H9 (cell line): ENCODE data around the gene PPP4R3B. TPM values are rescaled to one million over a fixed set of nuclear protein-coding genes. Genes with fewer than 3 reads are reported as not detected.

Experiments used
- DNase-seq: peaks from one replicate; pipeline ENCODE4 v3.0.0-alpha.2; 2017
- H2AFZ ChIP-seq: one replicate; pipeline ENCODE4 v1.6.1; 2013; ENCODE audit warnings: mild to moderate bottlenecking, low read length, control low read depth, moderate library complexity
- H2AK5ac ChIP-seq: 2 replicates; pipeline ENCODE4 v1.6.1; 2013; ENCODE audit warnings: low read length, control low read depth, mixed read lengths; ENCODE audit not compliant: insufficient read length
- H2BK120ac ChIP-seq: one replicate; pipeline ENCODE4 v1.6.1; 2013; ENCODE audit warnings: low read depth, mild to moderate bottlenecking, low read length, control low read depth, inconsistent platforms; ENCODE audit not compliant: poor library complexity, severe bottlenecking
- H2BK12ac ChIP-seq: 2 replicates; pipeline ENCODE4 v1.6.1; 2013; ENCODE audit warnings: low read length, control low read depth, mixed read lengths, low read depth; ENCODE audit not compliant: insufficient read length
- H2BK15ac ChIP-seq: 2 replicates; pipeline ENCODE4 v1.6.1; 2013; ENCODE audit warnings: low read depth, low read length, control low read depth
- H2BK20ac ChIP-seq: one replicate; pipeline ENCODE4 v1.6.1; 2013; ENCODE audit warnings: low read depth, mild to moderate bottlenecking, low read length, control low read depth, inconsistent platforms; ENCODE audit not compliant: poor library complexity, severe bottlenecking
- H2BK5ac ChIP-seq: 2 replicates; pipeline ENCODE4 v1.6.1; 2013; ENCODE audit warnings: low read length, control low read depth, mixed read lengths; ENCODE audit not compliant: insufficient read length
- H3K14ac ChIP-seq: 2 replicates; pipeline ENCODE4 v1.6.1; 2013; ENCODE audit warnings: low read length, control low read depth; ENCODE audit not compliant: insufficient read depth
- H3K18ac ChIP-seq: 2 replicates; pipeline ENCODE4 v1.6.1; 2013; ENCODE audit warnings: low read depth, mild to moderate bottlenecking, mixed read lengths, low read length, control low read depth; ENCODE audit not compliant: insufficient read length
- H3K23ac ChIP-seq: 2 replicates; pipeline ENCODE4 v1.6.1; 2013; ENCODE audit warnings: low read length, control low read depth, mixed read lengths, low read depth; ENCODE audit not compliant: insufficient read length
- H3K23me2 ChIP-seq: 2 replicates; pipeline ENCODE4 v1.6.1; 2013; ENCODE audit warnings: low read depth, mild to moderate bottlenecking, mixed read lengths, low read length, control low read depth; ENCODE audit not compliant: insufficient read length, poor library complexity, severe bottlenecking
- H3K27ac ChIP-seq: 2 replicates; pipeline ENCODE4 v1.5.1; 2013; ENCODE audit warnings: low read length, control low read depth, mixed read lengths, low read depth; ENCODE audit not compliant: insufficient read length
- H3K27me3 ChIP-seq: 2 replicates; pipeline ENCODE4 v1.6.1; 2013; ENCODE audit warnings: low read length, control low read depth, inconsistent platforms; ENCODE audit not compliant: insufficient read depth
- H3K4ac ChIP-seq: 2 replicates; pipeline ENCODE4 v1.6.1; 2013; ENCODE audit warnings: low read depth, mild to moderate bottlenecking, control low read depth, inconsistent platforms, low read length, moderate library complexity
- H3K4me1 ChIP-seq: 2 replicates; pipeline ENCODE4 v1.6.1; 2013; ENCODE audit warnings: low read length, control low read depth, inconsistent platforms; ENCODE audit not compliant: insufficient read depth
- H3K4me2 ChIP-seq: 2 replicates; pipeline ENCODE4 v1.6.1; 2013; ENCODE audit warnings: low read length, control low read depth, mixed read lengths; ENCODE audit not compliant: insufficient read length, insufficient read depth
- H3K56ac ChIP-seq: 2 replicates; pipeline ENCODE4 v1.6.1; 2013; ENCODE audit warnings: low read depth, mild to moderate bottlenecking, mixed read lengths, low read length, control low read depth; ENCODE audit not compliant: insufficient read length
- H3K79me1 ChIP-seq: 2 replicates; pipeline ENCODE4 v1.6.1; 2013; ENCODE audit warnings: low read depth, mild to moderate bottlenecking, moderate library complexity, low read length, control low read depth, inconsistent platforms; ENCODE audit not compliant: insufficient read depth, poor library complexity, severe bottlenecking
- H3K79me2 ChIP-seq: 2 replicates; pipeline ENCODE4 v1.6.1; 2013; ENCODE audit warnings: low read length, control low read depth, inconsistent platforms; ENCODE audit not compliant: insufficient read depth
- H3K9ac ChIP-seq: 2 replicates; pipeline ENCODE4 v1.6.1; 2013; ENCODE audit warnings: low read length, control low read depth, mixed read lengths; ENCODE audit not compliant: insufficient read length; ENCODE audit errors: extremely low read depth
- H3K9me3 ChIP-seq: one replicate; pipeline ENCODE4 v1.6.1; 2013; ENCODE audit warnings: low read depth, low read length, inconsistent platforms; ENCODE audit not compliant: control insufficient read depth
- H3T11ph ChIP-seq: one replicate; pipeline ENCODE4 v1.6.1; 2013; ENCODE audit warnings: mild to moderate bottlenecking, low read length, control low read depth, inconsistent platforms
- H4K20me1 ChIP-seq: one replicate; pipeline ENCODE4 v1.6.1; 2013; ENCODE audit not compliant: control insufficient read depth, insufficient read length, insufficient read depth
- H4K5ac ChIP-seq: 2 replicates; pipeline ENCODE4 v1.6.1; 2013; ENCODE audit warnings: low read depth, mild to moderate bottlenecking, mixed read lengths, low read length, control low read depth; ENCODE audit not compliant: insufficient read length
- H4K8ac ChIP-seq: replicated peaks from 2 replicates; pipeline ENCODE4 v1.6.1; 2013; ENCODE audit warnings: low read length, control low read depth, mixed read lengths, low read depth; ENCODE audit not compliant: insufficient read length
- H4K91ac ChIP-seq: 2 replicates; pipeline ENCODE4 v1.6.1; 2013; ENCODE audit warnings: low read depth, mild to moderate bottlenecking, moderate library complexity, mixed read lengths, low read length, control low read depth; ENCODE audit not compliant: insufficient read length
- H3K27ac Mint-ChIP-seq, 3 experiments: 2 replicates in 2 of 3; 3 replicates in 1 of 3; pipeline ENCODE4 v1.8.0; 2020 to 2021; ENCODE audit warnings: mixed read lengths in 3 of 3, mild to moderate bottlenecking in 1 of 3, moderate library complexity in 1 of 3
- H3K27me3 Mint-ChIP-seq: 2 replicates; pipeline ENCODE4 v1.8.0; 2021; ENCODE audit warnings: low read depth, mild to moderate bottlenecking, moderate library complexity, mixed read lengths
- H3K36me3 Mint-ChIP-seq, 3 experiments: 2 replicates in 2 of 3; 3 replicates in 1 of 3; pipeline ENCODE4 v1.8.0; 2020 to 2021; ENCODE audit warnings: low read depth in 3 of 3, mixed read lengths in 3 of 3; ENCODE audit not compliant: insufficient read depth in 1 of 3
- H3K4me1 Mint-ChIP-seq, 2 experiments: 2 replicates each; pipeline ENCODE4 v1.8.0; 2020; ENCODE audit warnings: mixed read lengths in 2 of 2
- H3K4me3 Mint-ChIP-seq, 2 experiments: 2 replicates in 1 of 2; 3 replicates in 1 of 2; pipeline ENCODE4 v1.8.0; 2020 to 2021; ENCODE audit warnings: mild to moderate bottlenecking in 2 of 2, mixed read lengths in 2 of 2, moderate library complexity in 1 of 2
- H3K9me3 Mint-ChIP-seq, 2 experiments: 2 replicates in 1 of 2; 3 replicates in 1 of 2; pipeline ENCODE4 v1.8.0; 2020; ENCODE audit warnings: mild to moderate bottlenecking in 2 of 2, mixed read lengths in 2 of 2, moderate library complexity in 1 of 2
- WGBS: extraction: QIAGEN DNeasy Blood & Tissue Kit; methylation state at CpG from one replicate; pipeline ENCODE4 v1.1.7; 2013; ENCODE audit warnings: missing lambda C conversion rate, low lambda C conversion rate, mixed read lengths; ENCODE audit not compliant: insufficient read length; ENCODE audit errors: extremely low coverage; 5-methylcytosine and 5-hydroxymethylcytosine counted together
- total RNA-seq: library from RNA; stranded (reverse); gene quantifications from 2 replicates; pipeline ENCODE4 v1.2.1, GENCODE V29; 2021
- TF ChIP-seq, protein P1 (sequence below): fragments of 200-600 bp; sonication (generic); conservative IDR thresholded peaks from 3 replicates; pipeline ENCODE4 v1.8.0; 2021; ENCODE audit warnings: antibody characterized with exemption, mild to moderate bottlenecking

PPP4R3B gene
- total RNA-seq, 1 experiment from 2014 or later, result 37.6 TPM

DNA sequence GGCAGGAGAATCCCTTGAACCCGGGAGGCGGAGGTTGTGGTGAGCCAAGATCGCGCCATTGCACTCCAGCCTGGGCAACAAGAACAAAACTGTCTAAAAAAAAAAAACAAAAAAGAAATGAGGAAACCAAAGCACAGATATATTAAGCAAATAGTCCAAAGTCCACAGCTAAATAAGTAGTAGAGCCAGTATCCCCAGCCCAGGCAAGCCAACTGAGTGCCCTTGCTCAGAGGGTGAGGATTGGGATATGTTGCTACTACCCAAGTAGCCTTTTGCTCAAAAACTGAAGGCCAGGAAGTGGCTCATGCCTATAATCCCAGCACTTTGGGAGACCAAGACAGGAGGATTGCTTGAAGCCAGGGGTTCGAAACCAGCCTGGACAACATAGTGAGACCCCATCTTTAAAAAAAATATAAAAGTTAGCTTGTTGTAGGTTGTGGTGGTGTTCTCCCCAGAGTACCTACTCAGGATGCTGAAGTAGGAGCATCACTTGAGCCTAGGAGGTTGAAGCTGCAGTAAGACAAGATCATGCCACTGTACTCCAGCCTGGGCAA is 92.5 kb downstream of the PPP4R3B start:
- no peak overlapping the region for H2BK15ac ChIP-seq
- no peak overlapping the region for H2BK12ac ChIP-seq
- no peak overlapping the region for H3T11ph ChIP-seq
- no peak overlapping the region for H4K5ac ChIP-seq
- Mint-ChIP-seq H3K4me3 (no peak overlapping the region), H3K27me3 (no peaks in the 10 kb centered on the region; the same call in 1 of the 2 replicates), H3K27ac (no peak overlapping the region), H3K9me3 (no peaks in the 10 kb centered on the region), H3K4me1 (peaks cover 8 to 9% of the 10 kb centered on the region in 2 experiments), H3K36me3 (peaks cover 3 to 27% (median 23%) of the 10 kb centered on the region in 3 experiments; a peak in 4 of 7 replicates)
- TF ChIP-seq, protein P1, sequence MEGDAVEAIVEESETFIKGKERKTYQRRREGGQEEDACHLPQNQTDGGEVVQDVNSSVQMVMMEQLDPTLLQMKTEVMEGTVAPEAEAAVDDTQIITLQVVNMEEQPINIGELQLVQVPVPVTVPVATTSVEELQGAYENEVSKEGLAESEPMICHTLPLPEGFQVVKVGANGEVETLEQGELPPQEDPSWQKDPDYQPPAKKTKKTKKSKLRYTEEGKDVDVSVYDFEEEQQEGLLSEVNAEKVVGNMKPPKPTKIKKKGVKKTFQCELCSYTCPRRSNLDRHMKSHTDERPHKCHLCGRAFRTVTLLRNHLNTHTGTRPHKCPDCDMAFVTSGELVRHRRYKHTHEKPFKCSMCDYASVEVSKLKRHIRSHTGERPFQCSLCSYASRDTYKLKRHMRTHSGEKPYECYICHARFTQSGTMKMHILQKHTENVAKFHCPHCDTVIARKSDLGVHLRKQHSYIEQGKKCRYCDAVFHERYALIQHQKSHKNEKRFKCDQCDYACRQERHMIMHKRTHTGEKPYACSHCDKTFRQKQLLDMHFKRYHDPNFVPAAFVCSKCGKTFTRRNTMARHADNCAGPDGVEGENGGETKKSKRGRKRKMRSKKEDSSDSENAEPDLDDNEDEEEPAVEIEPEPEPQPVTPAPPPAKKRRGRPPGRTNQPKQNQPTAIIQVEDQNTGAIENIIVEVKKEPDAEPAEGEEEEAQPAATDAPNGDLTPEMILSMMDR, result no peak
- H3K4me2 ChIP-seq, result no peak overlapping the region
- H3K79me2 ChIP-seq, result no peaks in the 10 kb centered on the region
- H2BK5ac ChIP-seq, result no peak overlapping the region
- H2BK20ac ChIP-seq, result no peak overlapping the region
- H4K91ac ChIP-seq, result no peak overlapping the region
- H2AK5ac ChIP-seq, result no peak overlapping the region
- WGBS, result no CpG with 5 or more reads among the region's 5 CpGs
- no peak for DNase-seq
- H3K27me3 ChIP-seq, result no peaks in the 10 kb centered on the region
- H3K4ac ChIP-seq, result no peak overlapping the region
- peaks cover 6% of the 10 kb centered on the region for H3K23me2 ChIP-seq
- no peak overlapping the region for H3K23ac ChIP-seq
- H3K9me3 ChIP-seq, result no peaks in the 10 kb centered on the region
- H3K27ac ChIP-seq, result no peak overlapping the region
- no peak overlapping the region for H2BK120ac ChIP-seq
- no peaks in the 10 kb centered on the region for H3K4me1 ChIP-seq
- no peak overlapping the region for H4K8ac ChIP-seq
- H3K79me1 ChIP-seq, result no peaks in the 10 kb centered on the region
- H3K14ac ChIP-seq, result no peak overlapping the region
- H4K20me1 ChIP-seq, result no peaks in the 10 kb centered on the region
- H3K9ac ChIP-seq, result no peak overlapping the region
- H2AFZ ChIP-seq, result no peak overlapping the region
- H3K18ac ChIP-seq, result no peak overlapping the region
- H3K56ac ChIP-seq, result no peak overlapping the region
